Activated naive CD4-positive, alpha-beta T cell treated with anti-CD3 and anti-CD28 coated beads, Interleukin-2, amount 50 U/mL, for 72 hours (primary cell): Measurements from ENCODE around the gene AGR2. TPM values are rescaled to one million over a fixed set of nuclear protein-coding genes. Genes with fewer than 3 reads are reported as not detected.

Source experiments
- total RNA-seq, 2 donors: library from RNA; stranded (reverse); gene quantifications; one replicate each; pipeline ENCODE4 v1.2.3, GENCODE V29; 2022

Gene AGR2
- total RNA-seq, 2 donors from 2014 or later = not detected

Other genes with a start within 250 kb of the AGR2 start
- 10 to 100 TPM in 1 of 2 donors, 1 to 10 TPM in 1; 9.7 to 12.0 TPM for gene ANKMY2, start 159.2 kb downstream of the AGR2 start, total RNA-seq
- 10 to 100 TPM; 83.2 to 94.1 TPM for gene BZW2, start 158.8 kb downstream of the AGR2 start, total RNA-seq
- 1 to 10 TPM in 1 of 2 donors, under 1 TPM in 1; 0.34 to 1.2 TPM for gene TSPAN13, start 51.2 kb downstream of the AGR2 start, total RNA-seq
- gene AGR3, start 77.0 kb upstream of the AGR2 start, total RNA-seq = not detected